Muscle layer of duodenum (tissue), 2 donors: ENCODE data around the gene MAB21L4.

Source experiments
- H3K27ac ChIP-seq: one replicate; pipeline ENCODE4 v1.7.0; 2013; ENCODE audit warnings: mild to moderate bottlenecking, low read length
- H3K27me3 ChIP-seq: one replicate; pipeline ENCODE4 v1.7.0; 2013; ENCODE audit warnings: low read depth, mild to moderate bottlenecking, control low read depth, low read length
- H3K36me3 ChIP-seq, 2 donors: one replicate each; pipeline ENCODE4 v1.7.0; 2013; ENCODE audit warnings: low read length in 2 of 2, control low read depth in 1 of 2, mild to moderate bottlenecking in 1 of 2; ENCODE audit not compliant: insufficient read depth in 2 of 2, control insufficient read depth in 1 of 2
- H3K4me1 ChIP-seq, 2 donors: one replicate each; pipeline ENCODE4 v1.7.0; 2013; ENCODE audit warnings: low read length in 2 of 2, mild to moderate bottlenecking in 2 of 2, control low read depth in 1 of 2, moderate library complexity in 1 of 2; ENCODE audit not compliant: insufficient read depth in 2 of 2, control insufficient read depth in 1 of 2
- H3K4me3 ChIP-seq, 2 donors: one replicate each; pipeline ENCODE4 v1.7.0; 2013; ENCODE audit warnings: low read length in 2 of 2, low read depth in 1 of 2, mild to moderate bottlenecking in 1 of 2
- H3K9me3 ChIP-seq, 2 donors: one replicate each; pipeline ENCODE4 v1.7.0; 2013; ENCODE audit warnings: low read length in 2 of 2, control low read depth in 1 of 2, mild to moderate bottlenecking in 1 of 2; ENCODE audit not compliant: control insufficient read depth in 1 of 2
- donor health status: healthy.

Gene MAB21L4

GRCh38 chr2:240916571-240917008 lies 20.6 kb upstream of the MAB21L4 start:
- peaks cover 0 to 11% of the 10 kb centered on the region in 2 donors for H3K4me1 ChIP-seq
- peaks cover 4% of the 10 kb centered on the region for H3K27me3 ChIP-seq
- no peak overlapping the region for H3K27ac ChIP-seq
- H3K4me3 ChIP-seq: no peak overlapping the region
- H3K36me3 ChIP-seq: no peaks in the 10 kb centered on the region
- no peaks in the 10 kb centered on the region for H3K9me3 ChIP-seq

- Histone ChIP-seq H3K27ac (no peak overlapping the region), H3K36me3 (no peaks in the 10 kb centered on the region), H3K27me3 (peaks cover 4% of the 10 kb centered on the region), H3K4me3 (no peak overlapping the region), H3K9me3 (no peaks in the 10 kb centered on the region), H3K4me1 (peaks cover 0 to 11% of the 10 kb centered on the region in 2 donors)
Measured at GRCh38 chr2:240915526-240916341, 19.8 kb upstream of the MAB21L4 start.

- H3K27me3 ChIP-seq: peaks cover 4% of the 10 kb centered on the region
- no peak overlapping the region for H3K4me3 ChIP-seq
- no peaks in the 10 kb centered on the region for H3K36me3 ChIP-seq
- H3K27ac ChIP-seq: no peak overlapping the region
- peaks cover 0 to 11% of the 10 kb centered on the region in 2 donors for H3K4me1 ChIP-seq
- H3K9me3 ChIP-seq: no peaks in the 10 kb centered on the region
Measured at GRCh38 chr2:240914645-240915525, 18.9 kb upstream of the MAB21L4 start.

GRCh38 chr2:240913810-240914644 lies 18.1 kb upstream of the MAB21L4 start:
- H3K4me1 ChIP-seq: peaks cover 0 to 11% of the 10 kb centered on the region in 2 donors
- no peaks in the 10 kb centered on the region for H3K9me3 ChIP-seq
- no peak overlapping the region for H3K4me3 ChIP-seq
- no peak overlapping the region for H3K27ac ChIP-seq
- H3K27me3 ChIP-seq: peaks cover 4% of the 10 kb centered on the region
- H3K36me3 ChIP-seq: no peaks in the 10 kb centered on the region

DNA sequence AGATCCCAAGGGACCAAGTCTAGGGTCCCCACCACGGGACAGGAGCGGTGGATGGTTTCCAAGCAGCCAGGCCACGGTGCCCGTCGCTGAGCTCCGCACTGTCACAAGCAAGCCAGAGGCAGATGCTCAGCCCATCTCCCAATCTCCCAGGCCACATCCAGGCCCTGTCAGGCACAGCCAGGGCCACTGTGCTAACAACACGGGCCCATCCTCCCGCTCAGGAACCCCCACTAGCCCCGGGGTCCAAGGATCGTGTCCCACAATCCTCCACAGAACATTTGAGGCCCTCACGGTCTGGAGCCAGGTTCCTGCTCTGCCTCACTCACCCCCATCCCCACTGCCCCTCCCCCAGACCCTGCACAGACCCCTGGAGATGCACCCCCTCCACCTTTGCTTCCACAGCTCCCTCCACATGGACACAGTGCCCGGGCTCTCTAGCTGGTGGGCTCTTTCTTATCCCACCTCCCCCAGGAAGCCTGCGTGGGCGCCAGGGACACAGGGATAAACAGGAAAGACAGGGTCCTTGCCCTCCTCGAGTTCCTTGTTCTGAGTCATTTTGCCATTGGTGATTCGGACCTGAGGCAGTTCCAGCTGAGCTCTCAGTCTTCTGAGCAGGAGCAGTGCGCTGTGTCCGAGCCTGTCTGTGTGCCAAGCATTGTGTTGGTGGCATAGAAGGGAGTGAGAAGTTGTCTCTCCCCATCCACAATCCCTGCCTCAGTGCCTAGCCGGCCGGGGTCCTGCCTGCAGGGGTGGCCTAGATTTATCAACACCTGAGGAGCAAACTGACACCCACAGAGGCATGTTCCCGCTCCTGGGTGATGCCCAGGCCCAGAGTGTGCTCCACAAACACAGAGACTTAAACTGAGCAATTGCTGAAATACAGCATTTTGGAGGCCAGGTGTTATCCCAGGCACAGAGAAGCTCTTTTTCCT lies 17.2 kb upstream of the MAB21L4 start:
- peaks cover 4% of the 10 kb centered on the region for H3K27me3 ChIP-seq
- no peak overlapping the region for H3K4me3 ChIP-seq
- peaks cover 0 to 11% of the 10 kb centered on the region in 2 donors for H3K4me1 ChIP-seq
- H3K36me3 ChIP-seq: no peaks in the 10 kb centered on the region
- H3K27ac ChIP-seq: no peak overlapping the region
- H3K9me3 ChIP-seq: no peaks in the 10 kb centered on the region

GRCh38 chr2:240911641-240912265 lies 15.8 kb upstream of the MAB21L4 start:
- Histone ChIP-seq H3K4me3 (no peak overlapping the region), H3K27ac (no peak overlapping the region), H3K9me3 (no peaks in the 10 kb centered on the region), H3K27me3 (peaks cover 4% of the 10 kb centered on the region), H3K36me3 (no peaks in the 10 kb centered on the region), H3K4me1 (peaks cover 0 to 8% of the 10 kb centered on the region in 2 donors)

- peaks cover 0 to 6% of the 10 kb centered on the region in 2 donors for H3K4me1 ChIP-seq
- H3K36me3 ChIP-seq: no peaks in the 10 kb centered on the region
- H3K9me3 ChIP-seq: no peaks in the 10 kb centered on the region
- no peak overlapping the region for H3K27ac ChIP-seq
- H3K4me3 ChIP-seq: no peak overlapping the region
- H3K27me3 ChIP-seq: no peaks in the 10 kb centered on the region
Measured at GRCh38 chr2:240909216-240909974, 13.4 kb upstream of the MAB21L4 start.

- Histone ChIP-seq H3K27ac (no peak overlapping the region), H3K27me3 (no peaks in the 10 kb centered on the region), H3K4me1 (no peaks in the 10 kb centered on the region), H3K9me3 (no peaks in the 10 kb centered on the region), H3K4me3 (no peak overlapping the region), H3K36me3 (no peaks in the 10 kb centered on the region)
Measured at GRCh38 chr2:240906911-240907590, 11.1 kb upstream of the MAB21L4 start.

DNA sequence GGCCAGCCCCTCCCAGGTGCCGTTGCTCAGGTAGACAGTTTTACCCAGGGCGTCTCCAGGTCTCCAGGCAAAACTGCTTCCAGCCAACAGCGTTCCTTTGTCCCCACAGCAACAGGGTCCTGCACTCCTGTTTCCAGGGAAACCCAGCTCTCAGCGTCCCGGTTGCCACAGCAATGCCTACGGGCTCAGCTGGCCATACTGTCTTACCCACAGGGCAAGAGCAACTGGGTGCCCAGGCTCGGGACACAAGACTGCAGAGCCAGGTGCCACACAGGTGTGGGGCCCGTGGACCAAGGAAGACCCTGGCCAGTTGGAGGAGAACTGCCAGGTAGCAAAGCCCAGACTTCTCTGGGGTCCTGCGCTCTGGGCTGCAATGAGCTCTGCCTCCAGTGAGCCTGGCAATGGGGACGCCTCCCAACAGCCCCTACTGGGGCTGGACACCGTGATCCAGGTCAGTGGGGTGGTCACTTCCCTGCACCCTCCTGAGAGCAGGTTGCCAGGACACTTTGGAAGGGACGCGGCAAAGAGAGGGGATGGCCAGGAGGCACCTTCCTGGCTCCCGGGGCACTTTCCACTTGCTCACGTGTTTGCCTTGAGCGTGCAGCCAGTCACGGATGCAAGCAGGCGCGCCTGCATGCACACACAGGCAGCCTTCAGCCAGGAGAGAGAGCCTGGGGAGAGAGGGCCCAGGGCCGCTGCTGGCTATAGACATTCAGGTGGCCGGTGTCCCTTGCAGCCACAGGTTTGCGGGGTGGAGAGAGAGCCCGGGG lies 10.4 kb upstream of the MAB21L4 start, which contains the start of gene CROCC2:
TSS of gene CROCC2 (plus strand) at position 196 of the 770 bp plus-strand sequence. CDS start at position 374, 178 bp downstream.
- Histone ChIP-seq H3K4me1 (no peaks in the 10 kb centered on the region), H3K36me3 (no peaks in the 10 kb centered on the region), H3K9me3 (no peaks in the 10 kb centered on the region), H3K4me3 (no peak within 1 kb of the TSS), H3K27ac (no peak within 1 kb of the TSS), H3K27me3 (no peaks in the 10 kb centered on the region)
